Lung (tissue), 12 donors: Measurements from ENCODE around the gene MYO10. TPM values are rescaled to one million over a fixed set of nuclear protein-coding genes. Genes with fewer than 3 reads are reported as not detected.
A peak's percentile ranks its signal among the peaks of the same experiment; 100 is the strongest.

Experiments used
- ATAC-seq: fragments of 200-7000 bp; cut with Tn5 transposase; one replicate; pipeline ENCODE4 v1.9.1; 2020; ENCODE audit warnings: moderate number of reproducible peaks; ENCODE audit not compliant: insufficient read depth, low FRiP score
- DNase-seq, 3 donors: peaks; one replicate each; pipeline ENCODE4 v3.0.0-alpha.2; 2013 to 2017
- H3K27ac ChIP-seq, 2 donors: one replicate each; pipeline ENCODE4 v1.5.1; 2013; ENCODE audit warnings: mild to moderate bottlenecking in 2 of 2, moderate library complexity in 2 of 2, control low read depth in 1 of 2, inconsistent platforms in 1 of 2, low read depth in 1 of 2, low read length in 1 of 2
- H3K27me3 ChIP-seq, 3 donors: one replicate each; pipeline ENCODE4 v1.5.1; 2013; ENCODE audit warnings: low read length in 2 of 3; ENCODE audit not compliant: control insufficient read depth in 3 of 3, insufficient read depth in 3 of 3
- H3K36me3 ChIP-seq, 4 donors: one replicate each; pipeline ENCODE4 v1.5.1; 2013; ENCODE audit warnings: low read length in 4 of 4, mild to moderate bottlenecking in 1 of 4, moderate library complexity in 1 of 4; ENCODE audit not compliant: control insufficient read depth in 4 of 4, insufficient read depth in 4 of 4
- H3K4me1 ChIP-seq, 5 donors: one replicate each; pipeline ENCODE4 v1.5.1; 2013; ENCODE audit warnings: low read length in 5 of 5, mild to moderate bottlenecking in 2 of 5, moderate library complexity in 1 of 5; ENCODE audit not compliant: control insufficient read depth in 5 of 5, insufficient read depth in 5 of 5
- H3K4me3 ChIP-seq: one replicate; pipeline ENCODE4 v1.5.1; 2013; ENCODE audit warnings: mild to moderate bottlenecking, control low read depth, moderate library complexity
- H3K9ac ChIP-seq, 2 donors: one replicate each; pipeline ENCODE4 v1.5.1; 2013; ENCODE audit warnings: low read length in 2 of 2, control low read depth in 1 of 2; ENCODE audit not compliant: insufficient read depth in 1 of 2
- H3K9me3 ChIP-seq, 4 donors: one replicate each; pipeline ENCODE4 v1.5.1; 2013; ENCODE audit warnings: low read length in 3 of 4, mild to moderate bottlenecking in 1 of 4, moderate library complexity in 1 of 4; ENCODE audit not compliant: control insufficient read depth in 4 of 4, insufficient read depth in 3 of 4
- CTCF ChIP-seq: IDR thresholded peaks from 2 replicates; pipeline ENCODE4 v1.5.1; 2012; ENCODE audit warnings: mild to moderate bottlenecking; ENCODE audit errors: control extremely low read depth, extremely low read depth
- WGBS, 2 donors: extraction: QIAGEN DNeasy Blood & Tissue Kit; methylation state at CpG; one replicate each; pipeline ENCODE4 v1.1.7; 2013; 5-methylcytosine and 5-hydroxymethylcytosine counted together
- polyA plus RNA-seq, 2 donors: library from polyadenylated mRNA; stranded (reverse); fragments of 200-250 nt; gene quantifications; one replicate each; pipeline ENCODE4 v1.2.1, GENCODE V29; 2013
- total RNA-seq, 2 donors: library from RNA; depleted of rRNA in 1 of 2; stranded (reverse); fragments of >200 nt in 1 of 2; gene quantifications; one replicate each; pipeline ENCODE4 v1.2.1, GENCODE V29; 2014 to 2021
- donor health status: control.
- donor health status: control.
- donor health status: Bipolar disorder and iron deficiency.
- donor health status: healthy.
- donor health status: DM: yes; HTN: yes; CAD: no.

MYO10 gene
- total and polyA plus RNA-seq, 4 donors, result 10.6 to 71.5 (median 28.2) TPM

- no peak for DNase-seq
- no peaks in the 10 kb centered on the region for H3K27me3 ChIP-seq
- no peak overlapping the region for H3K27ac ChIP-seq
- peaks cover 3 to 12% (median 7%) of the 10 kb centered on the region in 5 donors for H3K4me1 ChIP-seq
- whole genome bisulfite sequencing, 2 donors, result 73 to 86% methylated on average over 8 of the region's 8 CpGs
- no peak for TF ChIP-seq CTCF
- no peak for ATAC-seq
- H3K9me3 ChIP-seq, result no peaks in the 10 kb centered on the region
- peaks cover 0 to 3% (median 1%) of the 10 kb centered on the region in 4 donors for H3K36me3 ChIP-seq
- H3K9ac ChIP-seq, result no peak overlapping the region
- H3K4me3 ChIP-seq, result no peak overlapping the region
These were observed 15.8 kb downstream of the MYO10 start for GRCh38 chr5:16920109-16920816.

GRCh38 chr5:16918891-16919671 is 17.0 kb downstream of the MYO10 start:
- Histone ChIP-seq H3K27ac (no peak overlapping the region), H3K4me3 (no peak overlapping the region), H3K27me3 (no peaks in the 10 kb centered on the region), H3K9me3 (no peaks in the 10 kb centered on the region), H3K9ac (no peak overlapping the region), H3K36me3 (peaks cover 0 to 4% (median 1%) of the 10 kb centered on the region in 4 donors), H3K4me1 (peaks cover 0 to 13% (median 7%) of the 10 kb centered on the region in 5 donors)
- ATAC-seq, result no peak
- no peak for TF ChIP-seq CTCF
- peak in 1 of 3 donors; percentile 32 for DNase-seq
- 77 to 87% methylated on average over 8 of the region's 8 CpGs for WGBS, 2 donors

DNA sequence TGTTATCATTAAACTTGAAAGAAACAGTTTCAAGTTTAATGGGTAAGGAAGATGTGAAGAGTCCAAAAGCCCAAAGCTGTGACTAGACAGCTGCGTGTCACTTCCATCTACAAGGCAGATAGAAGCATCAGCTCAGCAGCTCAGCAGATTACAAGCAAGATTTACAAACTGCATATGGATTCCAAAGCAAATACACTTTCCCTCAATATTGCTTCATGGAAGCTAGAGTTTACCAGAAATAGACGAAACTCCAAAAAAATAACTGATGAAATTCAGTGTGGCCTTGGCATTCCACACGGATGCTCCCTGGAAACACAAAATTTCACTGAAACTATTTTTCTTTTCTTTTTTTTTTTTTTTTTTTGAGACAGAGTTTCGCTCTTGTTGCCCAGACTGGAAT is 17.9 kb downstream of the MYO10 start:
- no peak for DNase-seq
- no peak for ATAC-seq
- no peak for TF ChIP-seq CTCF
- H3K4me1 ChIP-seq, result peaks cover 3 to 19% (median 6%) of the 10 kb centered on the region in 5 donors
- H3K4me3 ChIP-seq, result no peak overlapping the region
- H3K27ac ChIP-seq, result no peak overlapping the region
- H3K36me3 ChIP-seq, result peaks cover 0 to 4% (median 1%) of the 10 kb centered on the region in 4 donors
- WGBS, 2 donors, result 80 to 85% methylated on average over 4 of the region's 4 CpGs
- H3K9ac ChIP-seq, result no peak overlapping the region
- no peaks in the 10 kb centered on the region for H3K27me3 ChIP-seq
- H3K9me3 ChIP-seq, result no peaks in the 10 kb centered on the region
